Activated T-cell treated with anti-CD3 and anti-CD28 coated beads, Interleukin-2, amount 50 U/mL, for 72 hours (primary cell): ENCODE results near the gene RNF151. TPM values are rescaled to one million over a fixed set of nuclear protein-coding genes. Genes with fewer than 3 reads are reported as not detected.
"Not testable (repeated sequence)": the region's sequence is repeated elsewhere in the genome, so short reads cannot be mapped to it uniquely, and the experiment has no call there.

Experiments used
- ATAC-seq, 2 donors: fragments of 150-1000 bp; cut with Tn5 transposase; replicated peaks in 1 of 2; 2 replicates each; pipeline ENCODE4 v1.10.0; 2021; ENCODE audit warnings: moderate library complexity in 2 of 2, mild to moderate bottlenecking in 1 of 2
- DNase-seq, 2 donors: peaks; one replicate each; pipeline ENCODE4 v3.0.0; 2021 to 2022; ENCODE audit warnings: mixed read lengths in 1 of 2
- H3K27ac Mint-ChIP-seq: one replicate; pipeline ENCODE4 v1.8.0; 2022; ENCODE audit warnings: mild to moderate bottlenecking, moderate library complexity, mixed read lengths
- H3K27me3 Mint-ChIP-seq: one replicate; pipeline ENCODE4 v1.8.0; 2022; ENCODE audit warnings: low read depth, mixed read lengths
- H3K36me3 Mint-ChIP-seq, 2 donors: one replicate each; pipeline ENCODE4 v1.8.0; 2022; ENCODE audit warnings: mixed read lengths in 2 of 2, mild to moderate bottlenecking in 1 of 2; ENCODE audit not compliant: insufficient read depth in 2 of 2
- H3K4me1 Mint-ChIP-seq: one replicate; pipeline ENCODE4 v1.8.0; 2022; ENCODE audit warnings: low read depth, mixed read lengths
- H3K4me3 Mint-ChIP-seq, 2 donors: one replicate each; pipeline ENCODE4 v1.8.0; 2022; ENCODE audit warnings: mild to moderate bottlenecking in 2 of 2, mixed read lengths in 2 of 2, moderate library complexity in 2 of 2
- H3K9me3 Mint-ChIP-seq, 2 donors: one replicate each; pipeline ENCODE4 v1.8.0; 2022; ENCODE audit warnings: mixed read lengths in 2 of 2
- total RNA-seq, 2 donors: library from RNA; stranded (reverse); gene quantifications; one replicate each; pipeline ENCODE4 v1.2.3, GENCODE V29; 2022

RNF151 gene
- total RNA-seq, 2 donors from 2014 or later, result 0.81 TPM; not detected in 1

DNA sequence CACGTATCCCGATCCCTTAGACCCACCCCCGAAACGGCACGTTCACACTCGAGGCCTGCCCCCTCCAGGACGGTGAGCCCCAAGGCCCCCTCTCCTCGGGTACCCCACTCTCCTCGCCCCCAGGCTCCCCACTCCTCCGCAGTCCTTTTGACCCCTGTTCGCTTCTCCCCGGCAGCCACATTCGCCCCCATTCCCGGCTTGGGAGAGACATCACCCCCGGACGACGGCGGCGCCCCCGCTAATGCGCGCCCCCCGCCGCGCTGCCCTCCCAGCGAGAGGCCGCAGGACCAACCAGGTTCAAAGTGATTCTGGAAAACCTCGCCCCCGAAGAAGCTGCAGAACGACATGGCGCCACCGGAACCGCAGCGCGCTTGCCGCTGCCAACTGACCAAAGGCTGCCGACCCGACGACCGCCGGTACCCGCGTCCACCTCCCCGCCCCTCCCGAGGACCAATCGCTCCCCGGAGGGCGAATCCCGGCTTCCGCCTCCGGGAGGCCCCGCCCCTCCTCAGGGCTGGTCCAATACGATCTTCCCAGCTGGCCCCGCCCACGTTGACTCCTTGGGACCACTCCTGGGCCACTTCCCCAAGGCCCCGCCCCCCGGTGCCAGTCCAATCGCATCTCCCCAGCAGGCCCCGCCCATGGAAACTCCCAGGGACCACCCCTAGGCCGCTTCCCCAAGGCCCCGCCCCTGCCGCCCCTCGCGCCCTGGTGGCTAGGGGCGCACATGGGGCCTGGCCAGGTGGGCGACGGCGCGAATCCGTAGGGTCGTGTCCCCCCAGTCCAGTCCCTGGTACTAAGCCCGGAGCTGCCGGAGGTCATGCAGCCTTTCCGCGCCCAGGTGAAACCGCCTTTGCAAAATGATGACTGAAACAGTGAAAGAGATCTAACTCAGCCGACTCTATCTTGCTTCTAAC lies 23.6 kb upstream of the RNF151 start, which contains the start of gene MSRB1:
Gene MSRB1, minus strand, starts transcription at position 390 of the 917 bp plus-strand sequence. Its CDS starts 43 bp downstream, at position 347.
- peak; percentile 100 for DNase-seq
- peak; percentile 94 to 95 for ATAC-seq
- Mint-ChIP-seq H3K4me3 (peak within 1 kb of the TSS; percentile 98), H3K4me1 (peaks cover 31% of the 10 kb centered on the region), H3K27ac (peak within 1 kb of the TSS; percentile 94), H3K9me3 (no peaks in the 10 kb centered on the region), H3K27me3 (no peaks in the 10 kb centered on the region), H3K36me3 (peaks cover 2% of the 10 kb centered on the region in 2 donors)

DNA sequence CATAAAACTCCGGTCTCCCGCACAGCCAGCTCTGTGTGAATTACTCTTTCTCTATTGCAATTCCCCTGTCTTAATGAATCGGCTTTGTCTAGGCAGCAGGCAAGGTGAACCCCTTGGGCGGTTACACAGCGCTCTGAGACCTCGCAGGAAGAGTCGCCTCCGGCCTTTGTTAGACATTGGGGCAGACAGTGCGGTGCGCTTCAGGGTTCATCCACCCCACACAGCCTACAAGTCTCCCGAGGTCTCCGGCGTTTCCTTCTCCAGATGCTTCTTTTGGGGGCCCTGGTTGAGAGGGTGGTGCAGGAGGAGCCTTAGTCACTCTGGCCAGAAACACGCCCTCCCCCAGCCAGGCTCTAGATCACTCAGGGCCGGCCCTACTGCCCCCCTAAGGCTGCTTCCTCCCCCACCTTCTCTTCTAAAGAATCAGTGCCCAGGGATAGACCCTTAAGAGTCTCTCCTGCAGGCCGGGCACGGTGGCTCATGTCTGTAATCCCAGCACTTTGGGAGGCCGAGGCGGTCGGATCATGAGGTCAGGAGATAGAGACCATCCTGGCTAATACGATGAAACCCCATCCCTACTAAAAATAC lies 21.9 kb upstream of the RNF151 start:
- peak overlapping the region; percentile 98 for H3K4me3 Mint-ChIP-seq
- peaks cover 31% of the 10 kb centered on the region for H3K4me1 Mint-ChIP-seq
- no peaks in the 10 kb centered on the region for H3K27me3 Mint-ChIP-seq
- ATAC-seq, result no peak
- H3K27ac Mint-ChIP-seq, result peak overlapping the region; percentile 81
- no peak for DNase-seq
- peaks cover 2% of the 10 kb centered on the region in 2 donors for H3K36me3 Mint-ChIP-seq
- no peaks in the 10 kb centered on the region for H3K9me3 Mint-ChIP-seq

DNA sequence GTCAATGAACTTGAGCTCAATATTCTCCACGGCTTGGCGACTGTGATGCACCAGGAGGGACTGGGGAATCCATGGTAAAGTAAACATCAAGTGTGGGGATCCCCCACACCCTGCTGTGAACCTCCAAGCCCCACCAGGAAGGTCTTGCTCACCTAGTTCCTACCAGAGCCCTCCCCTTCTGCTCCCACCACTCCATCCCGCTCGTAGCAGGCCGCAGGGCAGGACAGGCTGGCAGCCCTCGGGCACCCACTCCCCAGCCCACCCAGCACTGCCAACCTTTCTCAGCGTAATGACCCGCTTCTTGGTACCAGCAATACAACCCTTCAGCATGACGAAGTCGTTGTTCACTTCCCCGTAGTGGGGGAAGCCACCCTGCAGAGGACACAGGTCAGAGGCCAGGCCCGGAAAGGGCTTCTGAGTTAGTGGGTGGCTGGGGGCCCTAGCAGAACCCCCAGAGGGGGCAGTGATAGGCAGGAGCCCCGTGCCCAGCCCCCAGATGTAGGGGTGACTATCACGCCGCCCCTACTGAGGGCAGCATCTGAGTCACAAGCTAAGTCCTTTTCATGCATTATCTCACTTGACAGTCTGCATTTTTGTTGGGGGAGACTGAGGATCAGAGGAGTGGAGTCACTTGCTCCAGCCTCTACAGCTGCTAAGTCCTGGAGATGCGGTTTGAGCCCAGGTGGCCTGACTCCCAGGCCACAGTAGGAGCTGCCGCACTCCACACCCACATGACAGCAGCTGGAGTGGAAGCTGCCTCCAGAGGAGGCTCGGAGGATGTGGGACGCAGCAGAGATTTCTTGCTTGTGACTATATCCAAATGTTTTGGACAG lies 20.9 kb upstream of the RNF151 start:
- Mint-ChIP-seq H3K27me3 (no peaks in the 10 kb centered on the region), H3K27ac (no peak overlapping the region), H3K4me1 (peaks cover 31% of the 10 kb centered on the region), H3K4me3 (no peak overlapping the region), H3K36me3 (peaks cover 2% of the 10 kb centered on the region in 2 donors), H3K9me3 (no peaks in the 10 kb centered on the region)
- ATAC-seq (no peak), DNase-seq (no peak)

DNA sequence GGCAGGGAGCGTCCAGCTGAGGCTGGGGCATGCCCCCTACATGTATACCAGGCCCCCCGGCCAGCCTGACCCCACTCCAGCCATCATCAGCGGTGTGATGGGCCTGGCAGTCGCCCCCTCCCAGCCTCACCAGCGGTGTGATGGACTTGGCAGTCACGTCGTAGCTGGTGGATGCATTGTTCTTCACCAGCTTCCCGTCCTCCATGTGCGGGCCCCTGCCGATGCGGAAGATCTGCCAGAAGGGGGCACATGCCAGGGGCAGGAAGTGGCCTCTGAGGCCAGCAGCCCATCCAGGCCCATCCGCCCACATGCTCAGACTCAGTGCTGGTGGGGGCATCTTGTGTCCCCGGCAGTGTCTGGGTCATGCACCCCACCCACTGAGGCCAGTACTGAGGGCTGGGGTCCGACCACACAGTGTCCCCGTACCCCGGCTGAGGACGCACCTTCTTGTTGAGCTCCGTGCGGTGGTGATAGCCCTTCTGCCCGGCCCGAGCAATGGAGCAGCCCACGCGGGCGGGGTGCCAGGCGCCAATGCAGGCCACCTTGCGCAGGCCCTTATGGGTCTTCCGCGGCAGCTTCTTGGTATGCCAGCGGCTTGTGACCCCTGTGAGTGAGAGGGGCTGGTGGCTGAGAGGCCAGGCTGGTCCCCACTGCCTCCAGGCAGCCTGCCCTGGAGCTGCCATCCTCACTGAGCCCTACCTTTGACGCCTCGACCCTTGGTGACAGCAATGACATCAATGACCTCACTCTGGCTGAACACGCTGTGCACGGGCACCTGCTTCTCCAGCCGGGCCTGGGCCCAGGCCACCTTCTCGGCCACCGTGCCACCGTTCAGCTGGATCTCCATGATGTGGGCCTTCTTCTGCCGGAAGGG lies 19.9 kb upstream of the RNF151 start:
- ATAC-seq (no peak), DNase-seq (no peak)
- H3K9me3 Mint-ChIP-seq, result no peaks in the 10 kb centered on the region
- H3K36me3 Mint-ChIP-seq, result peaks cover 2% of the 10 kb centered on the region in 2 donors
- no peak overlapping the region for H3K4me3 Mint-ChIP-seq
- peaks cover 26% of the 10 kb centered on the region for H3K4me1 Mint-ChIP-seq
- no peaks in the 10 kb centered on the region for H3K27me3 Mint-ChIP-seq
- H3K27ac Mint-ChIP-seq, result no peak overlapping the region

DNA sequence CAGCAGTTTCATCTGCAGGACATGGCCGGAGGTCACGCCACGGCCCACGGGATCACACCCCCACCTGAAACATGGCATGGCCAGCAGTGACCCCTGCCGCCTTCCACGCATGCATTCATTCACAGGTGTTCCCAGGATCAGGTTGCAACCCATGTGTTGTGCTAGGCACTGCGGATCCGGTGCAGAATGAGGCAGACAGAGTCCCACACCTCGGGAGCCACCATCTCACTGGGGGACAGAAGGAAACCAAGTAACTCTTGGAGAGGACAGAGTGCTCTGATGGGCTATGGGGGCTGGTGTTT lies 19.3 kb upstream of the RNF151 start:
- Mint-ChIP-seq H3K27ac (no peak overlapping the region), H3K4me3 (no peak overlapping the region), H3K27me3 (no peaks in the 10 kb centered on the region), H3K36me3 (peaks cover 2% of the 10 kb centered on the region in 2 donors), H3K4me1 (peaks cover 20% of the 10 kb centered on the region), H3K9me3 (no peaks in the 10 kb centered on the region)
- DNase-seq (no peak), ATAC-seq (no peak)

DNA sequence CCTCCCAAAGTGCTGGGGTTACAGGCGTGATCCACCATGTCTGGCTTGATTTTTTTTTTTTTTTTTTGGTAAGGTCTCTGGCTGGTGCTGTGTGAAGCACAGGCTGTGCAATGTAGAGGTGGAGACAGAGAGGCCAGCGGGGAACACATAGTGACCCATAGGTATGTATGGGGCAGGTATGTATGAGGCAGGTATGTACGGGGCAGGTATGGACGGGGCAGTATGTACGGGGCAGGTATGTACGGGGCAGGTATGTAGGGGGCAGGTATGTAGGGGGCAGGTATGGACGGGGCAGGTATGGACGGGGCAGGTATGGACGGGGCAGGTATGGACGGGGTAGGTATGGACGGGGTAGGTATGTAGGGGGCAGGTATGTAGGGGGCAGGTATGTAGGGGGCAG lies 17.1 kb upstream of the RNF151 start:
- DNase-seq (no peak), ATAC-seq (no peak)
- Mint-ChIP-seq H3K4me1 (peaks cover 8% of the 10 kb centered on the region), H3K27ac (no peak overlapping the region), H3K4me3 (no peak overlapping the region), H3K9me3 (no peaks in the 10 kb centered on the region), H3K27me3 (no peaks in the 10 kb centered on the region), H3K36me3 (no peaks in the 10 kb centered on the region)

DNA sequence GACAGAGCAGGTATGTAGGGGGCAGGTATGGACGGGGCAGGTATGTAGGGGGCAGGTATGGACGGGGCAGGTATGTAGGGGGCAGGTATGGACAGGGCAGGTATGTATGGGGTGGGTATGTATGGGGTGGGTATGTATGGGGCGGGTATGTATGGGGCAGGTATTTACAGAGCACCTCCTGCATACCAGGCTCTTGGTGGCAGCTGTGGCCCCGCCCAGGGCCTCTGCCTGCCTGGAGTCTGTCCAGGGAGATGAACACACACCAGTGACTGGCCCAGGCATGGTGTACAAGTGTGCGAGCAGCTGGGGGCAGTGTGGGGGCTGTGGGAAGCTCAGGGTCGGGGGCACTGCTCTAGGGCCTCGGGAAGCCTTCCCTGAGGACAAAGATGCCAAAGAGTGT lies 16.6 kb upstream of the RNF151 start:
- no peaks in the 10 kb centered on the region for H3K9me3 Mint-ChIP-seq
- H3K27me3 Mint-ChIP-seq, result no peaks in the 10 kb centered on the region
- H3K4me1 Mint-ChIP-seq, result peaks cover 5% of the 10 kb centered on the region
- H3K27ac Mint-ChIP-seq, result no peak overlapping the region
- H3K4me3 Mint-ChIP-seq, result no peak overlapping the region
- H3K36me3 Mint-ChIP-seq, result no peaks in the 10 kb centered on the region
- ATAC-seq (no peak), DNase-seq (no peak)

DNA sequence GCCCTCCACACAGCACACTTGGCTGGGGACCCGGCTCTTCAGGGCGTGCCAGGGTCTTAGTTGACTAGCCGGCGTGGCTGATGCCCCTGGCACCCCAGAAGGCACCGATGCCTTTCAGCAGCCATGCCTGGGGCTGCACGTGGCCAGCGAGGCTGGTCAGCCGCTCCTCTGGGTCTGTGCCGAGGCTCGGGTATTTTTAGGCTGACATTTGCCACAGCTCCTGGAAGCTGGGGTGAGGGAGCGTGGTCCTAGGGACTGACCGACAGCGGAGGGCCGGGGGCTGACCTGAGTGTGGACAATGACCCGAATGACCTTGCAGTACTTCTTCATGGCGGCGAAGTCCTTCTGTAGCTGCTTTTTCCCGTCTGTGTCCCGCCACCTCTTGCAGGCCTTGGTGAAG lies 16.1 kb upstream of the RNF151 start:
- H3K36me3 Mint-ChIP-seq, result no peaks in the 10 kb centered on the region
- no peaks in the 10 kb centered on the region for H3K9me3 Mint-ChIP-seq
- no peak for DNase-seq
- H3K27me3 Mint-ChIP-seq, result no peaks in the 10 kb centered on the region
- H3K27ac Mint-ChIP-seq, result no peak overlapping the region
- no peak for ATAC-seq
- peaks cover 1% of the 10 kb centered on the region for H3K4me1 Mint-ChIP-seq
- H3K4me3 Mint-ChIP-seq, result no peak overlapping the region

DNA sequence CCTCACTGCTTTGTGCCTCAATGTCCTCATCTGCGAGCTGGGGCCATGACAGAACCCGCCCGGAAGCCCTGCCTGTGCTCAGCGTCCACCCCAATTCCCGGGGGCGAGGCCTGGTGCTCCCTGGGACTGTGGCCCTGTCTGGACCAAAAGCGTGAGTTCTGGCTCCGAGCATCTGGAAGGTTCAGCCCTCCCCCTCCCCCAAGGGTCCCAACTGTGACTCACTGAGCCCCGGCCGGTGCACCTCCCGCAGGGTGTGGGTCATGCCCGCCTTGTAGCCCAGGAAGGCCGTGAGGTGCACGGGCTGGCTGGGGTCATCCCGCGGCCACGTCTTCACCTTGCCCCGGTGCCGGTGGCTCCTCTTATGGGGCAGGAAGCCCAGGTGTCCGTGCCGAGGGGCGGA lies 12.9 kb upstream of the RNF151 start:
- Mint-ChIP-seq H3K27ac (no peak overlapping the region), H3K4me3 (no peak overlapping the region), H3K4me1 (no peaks in the 10 kb centered on the region), H3K27me3 (no peaks in the 10 kb centered on the region), H3K36me3 (no peaks in the 10 kb centered on the region), H3K9me3 (no peaks in the 10 kb centered on the region)
- no peak for DNase-seq
- ATAC-seq, result no peak

DNA sequence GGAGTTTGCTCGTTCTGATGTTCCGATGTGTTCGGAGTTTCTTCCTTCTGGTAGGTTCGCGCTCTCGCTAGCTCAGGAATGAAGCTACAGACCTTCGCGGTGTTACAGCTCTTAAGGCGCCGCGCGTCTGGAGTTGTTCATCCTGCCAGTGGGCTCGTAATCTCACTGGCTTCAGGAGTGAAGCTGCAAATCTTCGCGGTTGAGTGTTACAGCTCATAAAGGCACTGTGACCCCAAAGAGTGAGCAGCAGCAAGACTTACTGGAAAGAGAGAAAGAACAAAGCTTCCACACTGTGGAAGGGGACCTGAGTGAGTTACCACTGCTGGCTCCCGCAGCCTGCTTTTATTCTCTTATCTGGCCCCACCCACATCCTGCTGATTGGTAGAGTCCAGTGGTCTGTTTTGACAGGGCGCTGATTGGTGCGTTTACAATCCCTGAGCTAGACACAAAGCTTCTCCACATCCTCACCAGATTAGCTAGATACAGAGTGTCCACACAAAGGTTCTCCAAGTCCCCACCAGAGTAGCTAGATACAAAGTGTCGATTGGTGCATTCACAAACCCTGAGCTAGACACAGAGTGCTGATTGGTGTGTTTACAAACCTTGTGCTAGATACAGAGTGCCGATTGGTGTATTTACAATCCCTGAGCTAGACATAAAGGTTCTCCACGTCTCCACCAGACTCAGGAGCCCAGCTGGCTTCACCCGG lies 9.1 kb upstream of the RNF151 start:
- DNase-seq, H3K27ac Mint-ChIP-seq, H3K4me3 Mint-ChIP-seq, H3K27me3 Mint-ChIP-seq, H3K9me3 Mint-ChIP-seq, ATAC-seq: not testable (repeated sequence)
- Mint-ChIP-seq H3K4me1 (peaks cover 27% of the 10 kb centered on the region), H3K36me3 (peaks cover 3 to 15% of the 10 kb centered on the region in 2 donors)

DNA sequence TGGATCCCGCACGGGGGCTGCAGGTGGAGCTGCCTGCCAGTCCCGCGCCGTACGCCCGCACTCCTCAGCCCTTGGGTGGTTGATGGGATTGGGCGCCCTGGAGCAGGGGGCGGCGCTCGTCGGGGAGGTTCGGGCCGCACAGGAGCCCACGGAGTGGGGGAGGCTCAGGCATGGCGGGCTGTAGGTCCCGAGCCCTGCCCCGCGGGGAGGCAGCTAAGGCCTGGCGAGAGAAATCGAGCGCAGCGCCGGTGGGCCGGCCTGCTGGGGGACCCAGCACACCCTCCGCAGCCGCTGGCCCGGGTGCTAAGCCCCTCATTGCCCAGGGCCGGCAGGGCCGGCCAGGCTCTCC lies 8.5 kb upstream of the RNF151 start:
- not testable (repeated sequence) for H3K27ac Mint-ChIP-seq, H3K9me3 Mint-ChIP-seq, H3K4me3 Mint-ChIP-seq, ATAC-seq, H3K27me3 Mint-ChIP-seq, DNase-seq
- peaks cover 5 to 20% of the 10 kb centered on the region in 2 donors for H3K36me3 Mint-ChIP-seq
- peaks cover 32% of the 10 kb centered on the region for H3K4me1 Mint-ChIP-seq

DNA sequence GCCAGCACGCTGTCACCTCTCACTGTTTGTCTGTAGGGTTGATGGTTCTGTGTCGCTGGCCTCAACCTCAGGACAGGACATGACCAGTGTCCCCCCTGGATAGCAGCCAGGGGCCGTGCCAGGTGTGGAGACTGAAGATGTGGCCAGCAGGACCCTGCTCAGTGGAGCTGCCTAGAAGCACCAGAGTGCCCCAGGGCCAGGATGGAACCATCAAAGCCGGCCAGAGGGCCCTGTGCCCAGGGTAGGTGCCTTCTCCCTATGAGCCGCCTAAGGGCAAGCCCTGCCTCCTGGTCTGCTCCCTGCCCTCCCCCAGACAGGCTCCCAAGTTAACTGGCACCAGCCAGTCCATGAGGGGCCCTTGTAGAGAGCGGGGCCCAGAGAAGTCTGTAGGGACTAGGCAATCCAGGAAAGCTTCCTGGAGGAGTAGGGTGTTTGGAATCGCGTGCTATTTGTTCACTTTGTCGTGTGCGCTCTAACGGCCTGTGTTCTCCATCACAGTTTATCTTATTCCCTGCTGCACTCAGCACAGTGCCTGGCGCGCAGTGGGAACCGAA lies 7.9 kb upstream of the RNF151 start:
- Mint-ChIP-seq H3K27ac (peak overlapping the region; percentile 97), H3K9me3 (no peaks in the 10 kb centered on the region), H3K4me3 (peak overlapping the region; percentile 97 to 98), H3K4me1 (peaks cover 39% of the 10 kb centered on the region), H3K36me3 (peaks cover 9 to 27% of the 10 kb centered on the region in 2 donors), H3K27me3 (no peaks in the 10 kb centered on the region)
- ATAC-seq (peak in 1 of 2 donors; percentile 13), DNase-seq (no peak)
